Astrocyte (in vitro differentiated cells and primary cell): Measurements from ENCODE around the gene CLMN. TPM values are rescaled to one million over a fixed set of nuclear protein-coding genes. Genes with fewer than 3 reads are reported as not detected.

Experiments used
- DNase-seq: peaks from one replicate; pipeline ENCODE4 v3.0.0-alpha.2; 2010; ENCODE audit warnings: low read depth
- FAIRE-seq: peaks from 2 replicates; lab custom pipeline; 2011; peaks lifted over from hg19 to GRCh38; lab: Jason Lieb, UNC
- H2AFZ ChIP-seq: 2 replicates; pipeline ENCODE4 v1.6.0; 2012; ENCODE audit warnings: low read depth, low read length, inconsistent platforms
- H3K27ac ChIP-seq: 2 replicates; pipeline ENCODE4 v1.5.1; 2011; ENCODE audit warnings: low read depth, low read length, inconsistent platforms
- H3K27me3 ChIP-seq: 2 replicates; pipeline ENCODE4 v1.6.0; 2011; ENCODE audit warnings: low read length, inconsistent platforms; ENCODE audit not compliant: insufficient read depth
- H3K36me3 ChIP-seq: 2 replicates; pipeline ENCODE4 v1.5.1; 2011; ENCODE audit warnings: low read length, inconsistent platforms; ENCODE audit not compliant: insufficient read depth
- H3K4me1 ChIP-seq: 2 replicates; pipeline ENCODE4 v1.5.1; 2011; ENCODE audit warnings: low read length, inconsistent platforms; ENCODE audit not compliant: insufficient read depth
- H3K4me2 ChIP-seq: 2 replicates; pipeline ENCODE4 v1.6.0; 2012; ENCODE audit warnings: low read length, inconsistent platforms
- H3K4me3 ChIP-seq: 2 replicates; pipeline ENCODE4 v1.5.1; 2011; ENCODE audit warnings: low read depth, mild to moderate bottlenecking, low read length, inconsistent platforms; ENCODE audit not compliant: insufficient read depth
- H3K79me2 ChIP-seq: 2 replicates; pipeline ENCODE4 v1.6.0; 2012; ENCODE audit warnings: mild to moderate bottlenecking, low read length, inconsistent platforms; ENCODE audit not compliant: insufficient read depth
- H3K9ac ChIP-seq: 2 replicates; pipeline ENCODE4 v1.6.0; 2012; ENCODE audit warnings: mild to moderate bottlenecking, low read length, inconsistent platforms
- H3K9me3 ChIP-seq: 2 replicates; pipeline ENCODE4 v1.5.1; 2012; ENCODE audit warnings: low read depth, mild to moderate bottlenecking, low read length, inconsistent platforms; ENCODE audit not compliant: insufficient read depth
- H4K20me1 ChIP-seq: 2 replicates; pipeline ENCODE4 v1.6.0; 2012; ENCODE audit warnings: low read length, inconsistent platforms; ENCODE audit not compliant: insufficient read depth
- H3K27ac Mint-ChIP-seq: one replicate; pipeline ENCODE4 v1.8.0; 2021; ENCODE audit warnings: mild to moderate bottlenecking, mixed read lengths; ENCODE audit not compliant: unreplicated experiment
- H3K27me3 Mint-ChIP-seq: one replicate; pipeline ENCODE4 v1.8.0; 2021; ENCODE audit warnings: low read depth, mixed read lengths; ENCODE audit not compliant: unreplicated experiment
- H3K36me3 Mint-ChIP-seq: one replicate; pipeline ENCODE4 v1.8.0; 2021; ENCODE audit warnings: low read depth, mixed read lengths; ENCODE audit not compliant: unreplicated experiment
- H3K4me1 Mint-ChIP-seq: one replicate; pipeline ENCODE4 v1.8.0; 2021; ENCODE audit warnings: low read depth, mixed read lengths; ENCODE audit not compliant: unreplicated experiment
- H3K4me3 Mint-ChIP-seq: one replicate; pipeline ENCODE4 v1.8.0; 2021; ENCODE audit warnings: mild to moderate bottlenecking, moderate library complexity, mixed read lengths; ENCODE audit not compliant: unreplicated experiment
- H3K9me3 Mint-ChIP-seq: one replicate; pipeline ENCODE4 v1.8.0; 2021; ENCODE audit warnings: mild to moderate bottlenecking, mixed read lengths; ENCODE audit not compliant: unreplicated experiment
- EZH2 ChIP-seq: IDR thresholded peaks from 2 replicates; pipeline ENCODE4 v1.6.1; 2012; ENCODE audit warnings: mild to moderate bottlenecking, low read length, inconsistent platforms; ENCODE audit not compliant: insufficient read depth
- total RNA-seq: library from RNA; stranded (reverse); gene quantifications from 2 replicates; pipeline ENCODE4 v1.2.1, GENCODE V29; 2021
- TF ChIP-seq, protein P1 (sequence below): IDR thresholded peaks from 2 replicates; pipeline ENCODE4 v1.5.1; 2011; ENCODE audit warnings: low read depth, mild to moderate bottlenecking, inconsistent platforms, low read length, moderate library complexity; ENCODE audit not compliant: insufficient read depth

The CLMN gene
- total RNA-seq, 1 donor from 2014 or later = 14.0 TPM

DNA sequence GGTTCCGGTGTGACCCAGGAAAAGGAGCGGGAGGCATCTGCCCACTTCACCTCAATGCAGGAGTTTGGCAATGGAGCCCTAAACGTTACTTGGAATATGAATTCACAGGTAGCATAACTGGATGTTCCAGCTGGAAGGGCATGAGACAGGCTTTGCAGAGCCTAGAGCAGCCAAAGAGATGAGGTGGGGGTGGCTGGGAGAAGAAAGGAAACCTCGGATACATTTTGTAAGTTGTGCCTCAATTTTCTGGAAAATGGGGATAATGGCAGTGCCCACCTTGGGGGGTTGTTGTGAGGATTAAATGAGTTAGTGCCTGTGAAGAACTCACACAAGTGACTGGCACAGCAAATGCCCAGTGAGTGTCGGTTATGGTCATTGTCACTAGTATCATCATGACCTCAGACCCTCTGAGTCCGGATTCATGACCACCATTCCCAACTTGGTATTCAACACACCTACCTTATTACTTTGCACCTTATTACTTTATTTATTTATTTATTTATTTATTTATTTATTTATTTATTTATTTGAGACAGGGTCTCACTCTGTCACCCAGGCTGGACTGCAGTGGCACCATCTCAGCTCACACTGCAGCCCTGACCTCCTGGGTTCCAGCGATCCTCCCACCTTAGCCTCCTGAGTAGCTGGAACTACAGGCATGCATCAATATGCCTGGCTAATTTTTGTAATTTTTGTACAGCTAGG lies 56.0 kb downstream of the CLMN start:
- H3K4me1 Mint-ChIP-seq = peaks cover 35% of the 10 kb centered on the region

GRCh38 chr14:95262511-95262891 lies 57.2 kb downstream of the CLMN start:
- Mint-ChIP-seq H3K9me3 (peaks cover 3% of the 10 kb centered on the region), H3K4me3 (no peak overlapping the region), H3K4me1 (peaks cover 35% of the 10 kb centered on the region), H3K27me3 (no peaks in the 10 kb centered on the region), H3K36me3 (no peaks in the 10 kb centered on the region), H3K27ac (no peak overlapping the region)
- TF ChIP-seq, protein P1, sequence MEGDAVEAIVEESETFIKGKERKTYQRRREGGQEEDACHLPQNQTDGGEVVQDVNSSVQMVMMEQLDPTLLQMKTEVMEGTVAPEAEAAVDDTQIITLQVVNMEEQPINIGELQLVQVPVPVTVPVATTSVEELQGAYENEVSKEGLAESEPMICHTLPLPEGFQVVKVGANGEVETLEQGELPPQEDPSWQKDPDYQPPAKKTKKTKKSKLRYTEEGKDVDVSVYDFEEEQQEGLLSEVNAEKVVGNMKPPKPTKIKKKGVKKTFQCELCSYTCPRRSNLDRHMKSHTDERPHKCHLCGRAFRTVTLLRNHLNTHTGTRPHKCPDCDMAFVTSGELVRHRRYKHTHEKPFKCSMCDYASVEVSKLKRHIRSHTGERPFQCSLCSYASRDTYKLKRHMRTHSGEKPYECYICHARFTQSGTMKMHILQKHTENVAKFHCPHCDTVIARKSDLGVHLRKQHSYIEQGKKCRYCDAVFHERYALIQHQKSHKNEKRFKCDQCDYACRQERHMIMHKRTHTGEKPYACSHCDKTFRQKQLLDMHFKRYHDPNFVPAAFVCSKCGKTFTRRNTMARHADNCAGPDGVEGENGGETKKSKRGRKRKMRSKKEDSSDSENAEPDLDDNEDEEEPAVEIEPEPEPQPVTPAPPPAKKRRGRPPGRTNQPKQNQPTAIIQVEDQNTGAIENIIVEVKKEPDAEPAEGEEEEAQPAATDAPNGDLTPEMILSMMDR = no peak
- no peak for TF ChIP-seq EZH2
- no peaks in the 10 kb centered on the region for H3K79me2 ChIP-seq
- no peaks in the 10 kb centered on the region for H3K27me3 ChIP-seq
- H3K4me3 ChIP-seq = no peak overlapping the region
- H3K4me1 ChIP-seq = peaks cover 47% of the 10 kb centered on the region
- DNase-seq (no peak), FAIRE-seq (no peak)
- no peaks in the 10 kb centered on the region for H3K9me3 ChIP-seq
- H3K9ac ChIP-seq = no peak overlapping the region
- no peak overlapping the region for H2AFZ ChIP-seq
- no peaks in the 10 kb centered on the region for H4K20me1 ChIP-seq
- H3K36me3 ChIP-seq = no peaks in the 10 kb centered on the region
- H3K4me2 ChIP-seq = no peak overlapping the region
- no peak overlapping the region for H3K27ac ChIP-seq

More for the DNA sequence above, 56.0 kb downstream of the CLMN start:
- H3K36me3 Mint-ChIP-seq = no peaks in the 10 kb centered on the region
- peaks cover 3% of the 10 kb centered on the region for H3K9me3 Mint-ChIP-seq
- no peak overlapping the region for H3K4me3 Mint-ChIP-seq
- Histone ChIP-seq H3K36me3 (no peaks in the 10 kb centered on the region), H3K27ac (no peak overlapping the region), H3K4me3 (no peak overlapping the region), H3K9me3 (no peaks in the 10 kb centered on the region), H4K20me1 (no peaks in the 10 kb centered on the region), H3K9ac (no peak overlapping the region), H3K4me1 (peaks cover 47% of the 10 kb centered on the region), H3K79me2 (no peaks in the 10 kb centered on the region), H3K27me3 (no peaks in the 10 kb centered on the region), H3K4me2 (no peak overlapping the region), H2AFZ (no peak overlapping the region)
- H3K27me3 Mint-ChIP-seq = no peaks in the 10 kb centered on the region
- FAIRE-seq (no peak), DNase-seq (no peak)
- H3K27ac Mint-ChIP-seq = no peak overlapping the region
- TF ChIP-seq, protein P1 = no peak
- TF ChIP-seq EZH2 = no peak
